ENCODE measurements around the gene SF3A2.
A peak's percentile ranks its signal among the peaks of the same experiment; 100 is the strongest.

SF3A2 gene

DNA sequence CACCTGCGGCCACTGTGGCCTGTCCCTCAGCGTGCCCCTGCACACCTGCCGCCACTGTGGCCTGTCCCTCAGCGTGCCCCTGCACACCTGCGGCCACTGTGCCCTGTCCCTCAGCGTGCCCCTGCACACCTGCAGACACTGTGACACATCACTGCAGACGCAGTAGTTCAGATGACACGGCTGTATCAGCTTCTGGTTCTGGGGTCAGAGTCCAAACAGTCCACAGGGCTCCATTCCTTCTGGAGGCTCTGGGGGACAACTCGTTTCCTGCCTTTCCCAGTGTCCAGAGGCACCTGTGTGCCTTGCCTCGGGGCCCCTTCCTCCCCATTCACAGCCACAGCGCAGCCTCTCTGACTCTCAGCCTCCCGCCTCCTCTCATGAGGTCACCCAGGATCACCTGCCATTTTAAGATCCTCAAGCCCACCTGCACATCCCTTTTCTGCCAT lies 5.5 kb downstream of the SF3A2 start:
- H4K91ac ChIP-seq (ENCODE audit: low read depth, low read length, poor library complexity) = no peak overlapping the region
- no peak overlapping the region for H3K18ac ChIP-seq (ENCODE audit: low read length)
- no peak overlapping the region for H2BK15ac ChIP-seq (ENCODE audit: low read length)
- peak overlapping the region; percentile 88 for H3K9ac ChIP-seq (ENCODE audit: low read depth, low read length, poor library complexity)
- no peak overlapping the region for H2BK120ac ChIP-seq (ENCODE audit: low read depth, low read length)
- H2BK12ac ChIP-seq (ENCODE audit: low read length) = no peak overlapping the region
- no peak overlapping the region for H4K8ac ChIP-seq (ENCODE audit: low read depth, low read length)
- H2AK5ac ChIP-seq (ENCODE audit: low read depth, low read length) = no peak overlapping the region
- peak overlapping the region; percentile 69 for H3K23ac ChIP-seq (ENCODE audit: low read depth, low read length, poor library complexity)
- no peak overlapping the region for H3K4me2 ChIP-seq (ENCODE audit: insufficient read depth, low read length, poor library complexity, severe bottlenecking)
- H3K4ac ChIP-seq (ENCODE audit: low read length) = no peak overlapping the region
- no peak overlapping the region for H2BK5ac ChIP-seq (ENCODE audit: low read length)
- no peaks in the 10 kb centered on the region for H3K27me3 ChIP-seq (ENCODE audit: control insufficient read depth in 3 of 3, insufficient read depth in 3 of 3, low read depth in 1 of 3, low read length in 3 of 3)
- peaks cover 44% of the 10 kb centered on the region for H3K79me1 ChIP-seq (ENCODE audit: low read depth, low read length)
- no peak overlapping the region for H2AFZ ChIP-seq (ENCODE audit: low read length)
- no CpG with 5 or more reads among the region's 12 CpGs for WGBS, 2 donors (ENCODE audit: extremely low coverage in 2 of 2, insufficient read length in 2 of 2, insufficient replicate concordance in 1 of 2)
- H3K36me3 ChIP-seq (replicated peaks in 1 of 2; ENCODE audit: control insufficient read depth in 2 of 2, insufficient read depth in 2 of 2, low read length in 2 of 2) = peaks cover 43 to 89% of the 10 kb centered on the region in 2 donors
- no peak overlapping the region for H3K4me3 ChIP-seq (ENCODE audit: low read length in 2 of 2)
- no peak for DNase-seq (ENCODE audit: low spot score)
- H3K4me1 ChIP-seq (ENCODE audit: control insufficient read depth in 2 of 2, insufficient read depth in 1 of 2, low read depth in 1 of 2, low read length in 2 of 2) = peaks cover 23 to 30% of the 10 kb centered on the region in 2 donors
- H3K14ac ChIP-seq (ENCODE audit: low read length) = no peak overlapping the region
- no peaks in the 10 kb centered on the region for H3K9me3 ChIP-seq (replicated peaks in 1 of 2; ENCODE audit: control insufficient read depth in 2 of 2, insufficient read depth in 1 of 2, low read depth in 1 of 2, low read length in 2 of 2)
- H3K27ac ChIP-seq (replicated peaks; ENCODE audit: low read length) = no peak overlapping the region

GRCh38 chr19:2242816-2243215 lies 6.2 kb downstream of the SF3A2 start:
- Histone ChIP-seq H3K36me3 (replicated peaks in 1 of 2; ENCODE audit: control insufficient read depth in 2 of 2, insufficient read depth in 2 of 2, low read length in 2 of 2) (peaks cover 45 to 91% of the 10 kb centered on the region in 2 donors), H3K4me1 (ENCODE audit: control insufficient read depth in 2 of 2, insufficient read depth in 1 of 2, low read depth in 1 of 2, low read length in 2 of 2) (peaks cover 18 to 26% of the 10 kb centered on the region in 2 donors), H2BK15ac (ENCODE audit: low read length) (no peak overlapping the region), H2BK120ac (ENCODE audit: low read depth, low read length) (no peak overlapping the region), H3K14ac (ENCODE audit: low read length) (no peak overlapping the region), H3K4me3 (ENCODE audit: low read length in 2 of 2) (no peak overlapping the region), H2BK5ac (ENCODE audit: low read length) (no peak overlapping the region), H4K91ac (ENCODE audit: low read depth, low read length, poor library complexity) (no peak overlapping the region), H3K79me1 (ENCODE audit: low read depth, low read length) (peaks cover 40% of the 10 kb centered on the region), H3K27ac (replicated peaks; ENCODE audit: low read length) (no peak overlapping the region), H2AK5ac (ENCODE audit: low read depth, low read length) (no peak overlapping the region), H3K27me3 (ENCODE audit: control insufficient read depth in 3 of 3, insufficient read depth in 3 of 3, low read depth in 1 of 3, low read length in 3 of 3) (no peaks in the 10 kb centered on the region), H3K9me3 (replicated peaks in 1 of 2; ENCODE audit: control insufficient read depth in 2 of 2, insufficient read depth in 1 of 2, low read depth in 1 of 2, low read length in 2 of 2) (no peaks in the 10 kb centered on the region), H3K23ac (ENCODE audit: low read depth, low read length, poor library complexity) (no peak overlapping the region), H3K9ac (ENCODE audit: low read depth, low read length, poor library complexity) (no peak overlapping the region), H3K18ac (ENCODE audit: low read length) (no peak overlapping the region), H3K4me2 (ENCODE audit: insufficient read depth, low read length, poor library complexity, severe bottlenecking) (no peak overlapping the region), H2BK12ac (ENCODE audit: low read length) (no peak overlapping the region), H2AFZ (ENCODE audit: low read length) (no peak overlapping the region), H4K8ac (ENCODE audit: low read depth, low read length) (no peak overlapping the region), H3K4ac (ENCODE audit: low read length) (no peak overlapping the region)
- DNase-seq (ENCODE audit: low spot score) = no peak
- no CpG with 5 or more reads among the region's 8 CpGs for WGBS, 2 donors (ENCODE audit: extremely low coverage in 2 of 2, insufficient read length in 2 of 2, insufficient replicate concordance in 1 of 2)

DNA sequence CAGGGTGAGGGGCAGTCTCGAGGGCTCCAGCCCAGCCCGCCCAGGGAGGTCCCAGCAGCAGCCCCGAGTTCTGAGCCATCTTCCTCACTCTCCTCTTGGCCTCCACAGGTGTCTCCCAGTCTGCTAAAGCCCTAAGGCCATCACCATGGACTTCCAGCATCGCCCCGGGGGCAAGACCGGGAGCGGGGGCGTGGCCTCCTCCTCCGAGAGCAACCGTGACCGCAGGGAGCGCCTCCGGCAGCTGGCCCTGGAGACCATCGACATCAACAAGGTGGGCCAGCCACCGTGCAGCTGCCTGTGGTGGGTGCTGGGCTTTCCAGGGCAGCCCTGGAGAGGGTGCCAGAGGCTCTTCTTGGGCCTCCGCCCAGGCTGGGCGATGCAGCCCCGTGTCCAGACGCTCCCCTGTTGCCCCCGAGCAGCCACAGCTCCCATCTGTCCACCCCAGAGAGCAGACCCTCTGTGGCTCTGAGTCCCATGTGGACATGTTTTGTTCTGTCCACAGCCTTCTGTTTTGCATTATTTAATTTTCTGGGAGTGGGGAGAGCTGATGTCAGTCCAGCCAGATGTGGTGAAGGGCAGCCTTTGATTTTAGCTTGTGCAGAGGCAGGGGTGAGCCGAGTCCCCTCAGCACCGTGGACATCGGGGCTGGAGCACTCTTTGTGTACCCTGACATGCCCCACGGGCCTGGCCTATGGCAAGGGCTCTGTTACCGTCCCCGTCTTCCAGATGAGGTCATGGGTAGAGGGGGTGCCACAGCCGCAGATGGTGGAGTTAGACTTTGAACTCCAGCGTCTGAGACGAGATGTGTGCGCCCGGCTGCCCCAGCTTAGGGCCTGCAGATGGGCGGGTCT lies 6.9 kb downstream of the SF3A2 start:
- Histone ChIP-seq H2BK15ac (ENCODE audit: low read length) (no peak overlapping the region), H3K9me3 (replicated peaks in 1 of 2; ENCODE audit: control insufficient read depth in 2 of 2, insufficient read depth in 1 of 2, low read depth in 1 of 2, low read length in 2 of 2) (no peaks in the 10 kb centered on the region), H2BK5ac (ENCODE audit: low read length) (no peak overlapping the region), H3K27me3 (ENCODE audit: control insufficient read depth in 3 of 3, insufficient read depth in 3 of 3, low read depth in 1 of 3, low read length in 3 of 3) (no peaks in the 10 kb centered on the region), H3K23ac (ENCODE audit: low read depth, low read length, poor library complexity) (peak overlapping the region; percentile 85), H3K79me1 (ENCODE audit: low read depth, low read length) (peaks cover 39% of the 10 kb centered on the region), H4K91ac (ENCODE audit: low read depth, low read length, poor library complexity) (no peak overlapping the region), H3K4me3 (ENCODE audit: low read length in 2 of 2) (no peak overlapping the region), H3K9ac (ENCODE audit: low read depth, low read length, poor library complexity) (no peak overlapping the region), H3K36me3 (replicated peaks in 1 of 2; ENCODE audit: control insufficient read depth in 2 of 2, insufficient read depth in 2 of 2, low read length in 2 of 2) (peaks cover 44 to 87% of the 10 kb centered on the region in 2 donors), H3K4ac (ENCODE audit: low read length) (no peak overlapping the region), H2AFZ (ENCODE audit: low read length) (no peak overlapping the region), H3K4me2 (ENCODE audit: insufficient read depth, low read length, poor library complexity, severe bottlenecking) (no peak overlapping the region), H3K18ac (ENCODE audit: low read length) (no peak overlapping the region), H3K4me1 (ENCODE audit: control insufficient read depth in 2 of 2, insufficient read depth in 1 of 2, low read depth in 1 of 2, low read length in 2 of 2) (peaks cover 14 to 19% of the 10 kb centered on the region in 2 donors), H3K27ac (replicated peaks; ENCODE audit: low read length) (no peak overlapping the region), H2AK5ac (ENCODE audit: low read depth, low read length) (no peak overlapping the region), H2BK120ac (ENCODE audit: low read depth, low read length) (no peak overlapping the region), H2BK12ac (ENCODE audit: low read length) (no peak overlapping the region), H3K14ac (ENCODE audit: low read length) (peak overlapping the region; percentile 21), H4K8ac (ENCODE audit: low read depth, low read length) (no peak overlapping the region)
- DNase-seq (ENCODE audit: low spot score) = no peak
- no CpG with 5 or more reads among the region's 32 CpGs for WGBS, 2 donors (ENCODE audit: extremely low coverage in 2 of 2, insufficient read length in 2 of 2, insufficient replicate concordance in 1 of 2)

DNA sequence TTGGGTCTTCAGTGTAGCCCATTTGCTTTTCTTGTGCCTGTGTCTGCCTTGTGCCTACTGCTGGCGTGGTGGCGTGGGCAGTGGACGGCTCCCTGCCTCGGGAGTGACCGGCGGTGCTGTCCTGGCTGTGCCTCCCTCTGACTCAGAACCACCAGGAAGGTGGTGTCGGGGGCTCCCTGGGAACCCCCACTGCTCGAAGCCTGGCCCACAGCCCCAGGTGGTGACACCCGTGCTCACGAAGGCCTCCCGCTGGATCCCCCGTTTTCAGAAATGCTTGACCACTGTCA lies 7.4 kb downstream of the SF3A2 start:
- H3K36me3 ChIP-seq (replicated peaks in 1 of 2; ENCODE audit: control insufficient read depth in 2 of 2, insufficient read depth in 2 of 2, low read length in 2 of 2) = peaks cover 44 to 88% of the 10 kb centered on the region in 2 donors
- H3K27ac ChIP-seq (replicated peaks; ENCODE audit: low read length) = no peak overlapping the region
- no peak overlapping the region for H2AK5ac ChIP-seq (ENCODE audit: low read depth, low read length)

More for the DNA sequence above, 7.4 kb downstream of the SF3A2 start:
- no peak overlapping the region for H3K18ac ChIP-seq (ENCODE audit: low read length)
- no peak overlapping the region for H4K8ac ChIP-seq (ENCODE audit: low read depth, low read length)
- peaks cover 39% of the 10 kb centered on the region for H3K79me1 ChIP-seq (ENCODE audit: low read depth, low read length)
- peak overlapping the region; percentile 85 for H3K23ac ChIP-seq (ENCODE audit: low read depth, low read length, poor library complexity)
- H3K27me3 ChIP-seq (ENCODE audit: control insufficient read depth in 3 of 3, insufficient read depth in 3 of 3, low read depth in 1 of 3, low read length in 3 of 3) = no peaks in the 10 kb centered on the region
- H2BK5ac ChIP-seq (ENCODE audit: low read length) = no peak overlapping the region
- H3K9me3 ChIP-seq (replicated peaks in 1 of 2; ENCODE audit: control insufficient read depth in 2 of 2, insufficient read depth in 1 of 2, low read depth in 1 of 2, low read length in 2 of 2) = no peaks in the 10 kb centered on the region
- no peak overlapping the region for H3K4me2 ChIP-seq (ENCODE audit: insufficient read depth, low read length, poor library complexity, severe bottlenecking)
- H3K9ac ChIP-seq (ENCODE audit: low read depth, low read length, poor library complexity) = no peak overlapping the region
- no peak overlapping the region for H2BK15ac ChIP-seq (ENCODE audit: low read length)
- H3K14ac ChIP-seq (ENCODE audit: low read length) = peak overlapping the region; percentile 21
- no CpG with 5 or more reads among the region's 12 CpGs for WGBS, 2 donors (ENCODE audit: extremely low coverage in 2 of 2, insufficient read length in 2 of 2, insufficient replicate concordance in 1 of 2)
- peaks cover 12 to 16% of the 10 kb centered on the region in 2 donors for H3K4me1 ChIP-seq (ENCODE audit: control insufficient read depth in 2 of 2, insufficient read depth in 1 of 2, low read depth in 1 of 2, low read length in 2 of 2)
- no peak overlapping the region for H3K4me3 ChIP-seq (ENCODE audit: low read length in 2 of 2)
- H3K4ac ChIP-seq (ENCODE audit: low read length) = no peak overlapping the region
- DNase-seq (ENCODE audit: low spot score) = no peak
- no peak overlapping the region for H4K91ac ChIP-seq (ENCODE audit: low read depth, low read length, poor library complexity)
- H2AFZ ChIP-seq (ENCODE audit: low read length) = no peak overlapping the region
- no peak overlapping the region for H2BK120ac ChIP-seq (ENCODE audit: low read depth, low read length)
- H2BK12ac ChIP-seq (ENCODE audit: low read length) = no peak overlapping the region
